ENCODE data around the gene MAF. TPM values are rescaled to one million over a fixed set of nuclear protein-coding genes. Genes with fewer than 3 reads are reported as not detected.
A peak's percentile ranks its signal among the peaks of the same experiment; 100 is the strongest.

The MAF gene
- total RNA-seq (2014; rRNA removed; shearing (Covaris generic)), result 1.9 and 5.4 TPM in 2 replicates

GRCh38 chr16:79600638-79601091 is at the start of gene MAF:
Gene MAF (minus strand): TSS chr16:79600737. CDS start chr16:79599902, 835 bp downstream.
- H3K4me3 ChIP-seq (ENCODE audit: insufficient read depth, low read depth, low read length), result peak within 1 kb of the TSS; percentile 63
- peaks cover 19% of the 10 kb centered on the region for H3K27me3 ChIP-seq (ENCODE audit: control insufficient read depth, insufficient read depth, low read length)
- peak; percentile 91 for DNase-seq
- no peaks in the 10 kb centered on the region for H3K36me3 ChIP-seq (replicated peaks; ENCODE audit: control insufficient read depth, insufficient read depth, low read length)

GRCh38 chr16:79648826-79649225 is 48.3 kb upstream of the MAF start:
- Histone ChIP-seq H3K4me3 (ENCODE audit: insufficient read depth, low read depth, low read length) (no peak overlapping the region), H3K36me3 (replicated peaks; ENCODE audit: control insufficient read depth, insufficient read depth, low read length) (no peaks in the 10 kb centered on the region), H3K27me3 (ENCODE audit: control insufficient read depth, insufficient read depth, low read length) (no peaks in the 10 kb centered on the region)
- DNase-seq, result no peak

- DNase-seq, result no peak
- Histone ChIP-seq H3K36me3 (replicated peaks; ENCODE audit: control insufficient read depth, insufficient read depth, low read length) (no peaks in the 10 kb centered on the region), H3K4me3 (ENCODE audit: insufficient read depth, low read depth, low read length) (no peak overlapping the region), H3K27me3 (ENCODE audit: control insufficient read depth, insufficient read depth, low read length) (no peaks in the 10 kb centered on the region)
Observed at GRCh38 chr16:79647586-79647985, 47.0 kb upstream of the MAF start.

- H3K36me3 ChIP-seq (replicated peaks; ENCODE audit: control insufficient read depth, insufficient read depth, low read length), result no peaks in the 10 kb centered on the region
- no peak for DNase-seq
- H3K27me3 ChIP-seq (ENCODE audit: control insufficient read depth, insufficient read depth, low read length), result no peaks in the 10 kb centered on the region
- H3K4me3 ChIP-seq (ENCODE audit: insufficient read depth, low read depth, low read length), result no peak overlapping the region
Observed at GRCh38 chr16:79645701-79646100, 45.2 kb upstream of the MAF start.

- Histone ChIP-seq H3K4me3 (ENCODE audit: insufficient read depth, low read depth, low read length) (no peak overlapping the region), H3K36me3 (replicated peaks; ENCODE audit: control insufficient read depth, insufficient read depth, low read length) (no peaks in the 10 kb centered on the region), H3K27me3 (ENCODE audit: control insufficient read depth, insufficient read depth, low read length) (no peaks in the 10 kb centered on the region)
- no peak for DNase-seq
Observed at GRCh38 chr16:79644971-79645667, 44.6 kb upstream of the MAF start.

GRCh38 chr16:79642652-79643051 is 42.1 kb upstream of the MAF start:
- no peaks in the 10 kb centered on the region for H3K27me3 ChIP-seq (ENCODE audit: control insufficient read depth, insufficient read depth, low read length)
- DNase-seq, result no peak
- no peaks in the 10 kb centered on the region for H3K36me3 ChIP-seq (replicated peaks; ENCODE audit: control insufficient read depth, insufficient read depth, low read length)
- H3K4me3 ChIP-seq (ENCODE audit: insufficient read depth, low read depth, low read length), result no peak overlapping the region

- no peaks in the 10 kb centered on the region for H3K36me3 ChIP-seq (replicated peaks; ENCODE audit: control insufficient read depth, insufficient read depth, low read length)
- H3K4me3 ChIP-seq (ENCODE audit: insufficient read depth, low read depth, low read length), result no peak overlapping the region
- H3K27me3 ChIP-seq (ENCODE audit: control insufficient read depth, insufficient read depth, low read length), result no peaks in the 10 kb centered on the region
- no peak for DNase-seq
Observed at GRCh38 chr16:79640513-79641360, 40.2 kb upstream of the MAF start.

- no peak overlapping the region for H3K4me3 ChIP-seq (ENCODE audit: insufficient read depth, low read depth, low read length)
- no peaks in the 10 kb centered on the region for H3K27me3 ChIP-seq (ENCODE audit: control insufficient read depth, insufficient read depth, low read length)
- H3K36me3 ChIP-seq (replicated peaks; ENCODE audit: control insufficient read depth, insufficient read depth, low read length), result no peaks in the 10 kb centered on the region
Observed at GRCh38 chr16:79639576-79640311, 39.2 kb upstream of the MAF start.

GRCh38 chr16:79638386-79638785 is 37.8 kb upstream of the MAF start:
- H3K36me3 ChIP-seq (replicated peaks; ENCODE audit: control insufficient read depth, insufficient read depth, low read length), result no peaks in the 10 kb centered on the region
- H3K27me3 ChIP-seq (ENCODE audit: control insufficient read depth, insufficient read depth, low read length), result no peaks in the 10 kb centered on the region
- H3K4me3 ChIP-seq (ENCODE audit: insufficient read depth, low read depth, low read length), result no peak overlapping the region

More at GRCh38 chr16:79639576-79640311, 39.2 kb upstream of the MAF start:
- no peak for DNase-seq

GRCh38 chr16:79635488-79635887 is 35.0 kb upstream of the MAF start:
- no peaks in the 10 kb centered on the region for H3K27me3 ChIP-seq (ENCODE audit: control insufficient read depth, insufficient read depth, low read length)
- H3K4me3 ChIP-seq (ENCODE audit: insufficient read depth, low read depth, low read length), result no peak overlapping the region
- no peak for DNase-seq
- no peaks in the 10 kb centered on the region for H3K36me3 ChIP-seq (replicated peaks; ENCODE audit: control insufficient read depth, insufficient read depth, low read length)

More at GRCh38 chr16:79638386-79638785, 37.8 kb upstream of the MAF start:
- DNase-seq, result no peak

GRCh38 chr16:79634298-79634697 is 33.8 kb upstream of the MAF start:
- no peaks in the 10 kb centered on the region for H3K27me3 ChIP-seq (ENCODE audit: control insufficient read depth, insufficient read depth, low read length)
- no peak overlapping the region for H3K4me3 ChIP-seq (ENCODE audit: insufficient read depth, low read depth, low read length)
- no peaks in the 10 kb centered on the region for H3K36me3 ChIP-seq (replicated peaks; ENCODE audit: control insufficient read depth, insufficient read depth, low read length)
- DNase-seq, result no peak

- H3K27me3 ChIP-seq (ENCODE audit: control insufficient read depth, insufficient read depth, low read length), result no peaks in the 10 kb centered on the region
- no peaks in the 10 kb centered on the region for H3K36me3 ChIP-seq (replicated peaks; ENCODE audit: control insufficient read depth, insufficient read depth, low read length)
- DNase-seq, result no peak
- no peak overlapping the region for H3K4me3 ChIP-seq (ENCODE audit: insufficient read depth, low read depth, low read length)
Observed at GRCh38 chr16:79632289-79632688, 31.8 kb upstream of the MAF start.

- DNase-seq, result no peak
Observed at GRCh38 chr16:79628988-79629387, 28.5 kb upstream of the MAF start.

GRCh38 chr16:79628501-79628975 is 28.0 kb upstream of the MAF start:
- H3K27me3 ChIP-seq (ENCODE audit: control insufficient read depth, insufficient read depth, low read length), result no peaks in the 10 kb centered on the region
- no peaks in the 10 kb centered on the region for H3K36me3 ChIP-seq (replicated peaks; ENCODE audit: control insufficient read depth, insufficient read depth, low read length)
- no peak overlapping the region for H3K4me3 ChIP-seq (ENCODE audit: insufficient read depth, low read depth, low read length)
- no peak for DNase-seq

More at GRCh38 chr16:79628988-79629387, 28.5 kb upstream of the MAF start:
- Histone ChIP-seq H3K4me3 (ENCODE audit: insufficient read depth, low read depth, low read length) (no peak overlapping the region), H3K36me3 (replicated peaks; ENCODE audit: control insufficient read depth, insufficient read depth, low read length) (no peaks in the 10 kb centered on the region), H3K27me3 (ENCODE audit: control insufficient read depth, insufficient read depth, low read length) (no peaks in the 10 kb centered on the region)
